BLaER1 treated with 17β-estradiol and CSF1 and Interleukin-3, amounts not matched to agents 10 nM and 100 nM (cell line): ENCODE measurements around the gene CACNB4.

Experiments used
- H3K27ac ChIP-seq, 11 experiments: shearing (Covaris generic); formaldehyde crosslinking; 2 replicates each; pipeline ENCODE4 v1.8.1; 2022
- H3K27me3 ChIP-seq, 11 experiments: shearing (Covaris generic); formaldehyde crosslinking; 2 replicates each; pipeline ENCODE4 v1.8.1; 2022
- H3K36me3 ChIP-seq, 11 experiments: shearing (Covaris generic); formaldehyde crosslinking; 2 replicates each; pipeline ENCODE4 v1.8.1; 2022
- H3K4me1 ChIP-seq, 10 experiments: shearing (Covaris generic); formaldehyde crosslinking; 2 replicates each; pipeline ENCODE4 v1.8.1; 2022
- H3K4me2 ChIP-seq, 11 experiments: shearing (Covaris generic); formaldehyde crosslinking; 2 replicates each; pipeline ENCODE4 v1.8.1; 2022
- H3K4me3 ChIP-seq, 10 experiments: shearing (Covaris generic); formaldehyde crosslinking; 2 replicates each; pipeline ENCODE4 v1.8.1; 2022
- H3K9ac ChIP-seq, 11 experiments: shearing (Covaris generic); formaldehyde crosslinking; 2 replicates each; pipeline ENCODE4 v1.8.1; 2022
- H3K9me3 ChIP-seq, 11 experiments: shearing (Covaris generic); formaldehyde crosslinking; replicated peaks in 1 of 11; 2 replicates each; pipeline ENCODE4 v1.8.1; 2022
- H4K20me1 ChIP-seq, 11 experiments: shearing (Covaris generic); formaldehyde crosslinking; 2 replicates each; pipeline ENCODE4 v1.8.1; 2022
- Cebpa-rat ChIP-seq, 11 experiments: shearing (Covaris generic); IDR thresholded peaks; 2 replicates each; pipeline ENCODE4 v1.8.1; 2022

The CACNB4 gene

GRCh38 chr2:151984424-151985083 lies 114.3 kb downstream of the CACNB4 start:
- H4K20me1 ChIP-seq = no peaks in the 10 kb centered on the region
- no peak for TF ChIP-seq Cebpa-rat (IDR thresholded peaks at IDR 0.05)
- H3K27me3 ChIP-seq = no peaks in the 10 kb centered on the region
- H3K27ac ChIP-seq = no peak overlapping the region
- H3K4me3 ChIP-seq = no peak overlapping the region
- 0 out of 20 replicates have a peak, but pooled peaks cover 0 to 7% (median 0%) of the 10 kb centered on the region in 10 experiments for H3K4me1 ChIP-seq
- no peaks in the 10 kb centered on the region for H3K9me3 ChIP-seq
- H3K9ac ChIP-seq = no peak overlapping the region
- H3K36me3 ChIP-seq = no peaks in the 10 kb centered on the region
- H3K4me2 ChIP-seq = no peak overlapping the region

- Histone ChIP-seq H3K9ac (no peak overlapping the region), H3K27me3 (no peaks in the 10 kb centered on the region), H3K27ac (no peak overlapping the region), H3K36me3 (no peaks in the 10 kb centered on the region), H3K9me3 (no peaks in the 10 kb centered on the region), H4K20me1 (no peaks in the 10 kb centered on the region), H3K4me2 (no peak overlapping the region), H3K4me1 (0 out of 20 replicates have a peak, but pooled peaks cover 0 to 7% (median 0%) of the 10 kb centered on the region in 10 experiments), H3K4me3 (no peak overlapping the region)
- no peak for TF ChIP-seq Cebpa-rat (IDR thresholded peaks at IDR 0.05)
Measured at GRCh38 chr2:151983221-151983620, 115.6 kb downstream of the CACNB4 start.

- no peaks in the 10 kb centered on the region for H3K9me3 ChIP-seq
- no peak overlapping the region for H3K4me3 ChIP-seq
- no peak overlapping the region for H3K4me2 ChIP-seq
- H3K27ac ChIP-seq = no peak overlapping the region
- H3K4me1 ChIP-seq = 0 out of 20 replicates have a peak, but pooled peaks cover 0 to 7% (median 0%) of the 10 kb centered on the region in 10 experiments
- H3K9ac ChIP-seq = no peak overlapping the region
- TF ChIP-seq Cebpa-rat (IDR thresholded peaks at IDR 0.05) = no peak
- no peaks in the 10 kb centered on the region for H3K27me3 ChIP-seq
- H3K36me3 ChIP-seq = no peaks in the 10 kb centered on the region
- H4K20me1 ChIP-seq = no peaks in the 10 kb centered on the region
Measured at GRCh38 chr2:151981886-151982285, 117.0 kb downstream of the CACNB4 start.

GRCh38 chr2:151979694-151980093 lies 119.2 kb downstream of the CACNB4 start:
- no peaks in the 10 kb centered on the region for H3K36me3 ChIP-seq
- TF ChIP-seq Cebpa-rat (IDR thresholded peaks at IDR 0.05) = no peak
- H3K9me3 ChIP-seq = no peaks in the 10 kb centered on the region
- H3K27ac ChIP-seq = no peak overlapping the region
- H3K9ac ChIP-seq = no peak overlapping the region
- no peaks in the 10 kb centered on the region for H3K27me3 ChIP-seq
- H3K4me3 ChIP-seq = no peak overlapping the region
- H3K4me1 ChIP-seq = 0 out of 20 replicates have a peak, but pooled peaks cover 0 to 6% (median 0%) of the 10 kb centered on the region in 10 experiments
- H4K20me1 ChIP-seq = no peaks in the 10 kb centered on the region
- H3K4me2 ChIP-seq = no peak overlapping the region

GRCh38 chr2:151978709-151979108 lies 120.1 kb downstream of the CACNB4 start:
- Histone ChIP-seq H3K4me3 (no peak overlapping the region), H3K4me2 (no peak overlapping the region), H3K27me3 (no peaks in the 10 kb centered on the region), H3K4me1 (no peaks in the 10 kb centered on the region), H3K36me3 (no peaks in the 10 kb centered on the region), H3K27ac (no peak overlapping the region), H3K9me3 (no peaks in the 10 kb centered on the region), H3K9ac (no peak overlapping the region), H4K20me1 (no peaks in the 10 kb centered on the region)
- TF ChIP-seq Cebpa-rat (IDR thresholded peaks at IDR 0.05) = no peak

GRCh38 chr2:151977631-151978030 lies 121.2 kb downstream of the CACNB4 start:
- Histone ChIP-seq H3K9me3 (no peaks in the 10 kb centered on the region), H3K9ac (no peak overlapping the region), H3K4me3 (no peak overlapping the region), H3K4me1 (no peaks in the 10 kb centered on the region), H3K36me3 (no peaks in the 10 kb centered on the region), H3K27me3 (no peaks in the 10 kb centered on the region), H3K4me2 (no peak overlapping the region), H3K27ac (no peak overlapping the region), H4K20me1 (no peaks in the 10 kb centered on the region)
- TF ChIP-seq Cebpa-rat (IDR thresholded peaks at IDR 0.05) = no peak

- H3K36me3 ChIP-seq = no peaks in the 10 kb centered on the region
- no peaks in the 10 kb centered on the region for H3K4me1 ChIP-seq
- no peaks in the 10 kb centered on the region for H3K27me3 ChIP-seq
- H3K9me3 ChIP-seq = no peaks in the 10 kb centered on the region
- no peak overlapping the region for H3K9ac ChIP-seq
- no peak overlapping the region for H3K4me3 ChIP-seq
- no peak overlapping the region for H3K4me2 ChIP-seq
- no peak for TF ChIP-seq Cebpa-rat (IDR thresholded peaks at IDR 0.05)
- no peak overlapping the region for H3K27ac ChIP-seq
- no peaks in the 10 kb centered on the region for H4K20me1 ChIP-seq
Measured at GRCh38 chr2:151976945-151977353, 121.9 kb downstream of the CACNB4 start.

- H3K36me3 ChIP-seq = no peaks in the 10 kb centered on the region
- H3K27ac ChIP-seq = no peak overlapping the region
- H3K4me2 ChIP-seq = no peak overlapping the region
- H3K27me3 ChIP-seq = no peaks in the 10 kb centered on the region
- no peaks in the 10 kb centered on the region for H4K20me1 ChIP-seq
- H3K9ac ChIP-seq = no peak overlapping the region
- no peak for TF ChIP-seq Cebpa-rat (IDR thresholded peaks at IDR 0.05)
- no peaks in the 10 kb centered on the region for H3K4me1 ChIP-seq
- no peak overlapping the region for H3K4me3 ChIP-seq
- H3K9me3 ChIP-seq = no peaks in the 10 kb centered on the region
Measured at GRCh38 chr2:151975460-151976414, 123.1 kb downstream of the CACNB4 start.

GRCh38 chr2:151974988-151975387 lies 123.9 kb downstream of the CACNB4 start:
- no peak for TF ChIP-seq Cebpa-rat (IDR thresholded peaks at IDR 0.05)
- Histone ChIP-seq H4K20me1 (no peaks in the 10 kb centered on the region), H3K9me3 (no peaks in the 10 kb centered on the region), H3K4me2 (no peak overlapping the region), H3K4me3 (no peak overlapping the region), H3K36me3 (no peaks in the 10 kb centered on the region), H3K27ac (no peak overlapping the region), H3K4me1 (no peaks in the 10 kb centered on the region), H3K27me3 (no peaks in the 10 kb centered on the region), H3K9ac (no peak overlapping the region)
